ENCODE results near the gene MBP.

MBP gene

DNA sequence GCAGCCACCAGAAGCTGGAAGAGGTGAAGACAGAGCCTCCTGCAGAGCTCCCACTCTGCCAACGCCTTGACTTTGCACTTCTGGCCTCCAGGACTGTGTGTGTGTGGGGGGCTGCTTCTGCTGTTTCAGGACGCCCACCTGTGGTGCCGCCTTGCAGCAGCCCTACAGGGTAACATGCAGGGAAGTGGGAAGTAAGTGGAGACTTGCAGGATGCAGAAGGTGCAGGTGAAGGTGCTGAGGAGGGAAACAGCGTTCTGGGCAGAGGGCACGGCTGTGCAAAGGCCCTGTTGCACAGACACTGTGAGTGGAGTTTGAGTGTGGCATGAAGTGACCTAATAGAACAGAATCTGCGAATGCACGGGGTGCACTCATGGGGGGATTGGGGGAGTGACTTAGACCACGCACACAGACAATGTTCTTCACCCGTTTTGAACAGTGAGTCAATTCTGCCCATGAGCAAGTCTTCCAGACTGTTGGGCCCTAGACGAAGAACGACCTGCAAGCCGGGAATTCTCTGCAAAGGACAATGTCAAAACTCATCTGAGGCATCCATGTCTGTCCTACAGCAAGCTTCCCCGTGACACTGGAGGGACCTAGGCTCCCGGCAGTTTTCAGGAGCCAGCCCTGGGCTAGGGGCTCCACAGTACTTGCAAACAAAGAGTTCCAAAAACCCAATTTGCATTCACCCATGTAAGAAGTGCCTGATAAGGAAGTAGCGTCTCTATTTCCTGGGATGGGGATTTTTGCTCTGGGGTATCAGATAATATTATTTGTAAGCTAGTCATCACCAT, 19.0 kb downstream of the MBP start:
- no peak for DNase-seq

GRCh38 chr18:77112747-77113092, 19.9 kb downstream of the MBP start:
- DNase-seq = no peak

- no peak for DNase-seq
Observed at GRCh38 chr18:77111951-77112746, 20.4 kb downstream of the MBP start.

DNA sequence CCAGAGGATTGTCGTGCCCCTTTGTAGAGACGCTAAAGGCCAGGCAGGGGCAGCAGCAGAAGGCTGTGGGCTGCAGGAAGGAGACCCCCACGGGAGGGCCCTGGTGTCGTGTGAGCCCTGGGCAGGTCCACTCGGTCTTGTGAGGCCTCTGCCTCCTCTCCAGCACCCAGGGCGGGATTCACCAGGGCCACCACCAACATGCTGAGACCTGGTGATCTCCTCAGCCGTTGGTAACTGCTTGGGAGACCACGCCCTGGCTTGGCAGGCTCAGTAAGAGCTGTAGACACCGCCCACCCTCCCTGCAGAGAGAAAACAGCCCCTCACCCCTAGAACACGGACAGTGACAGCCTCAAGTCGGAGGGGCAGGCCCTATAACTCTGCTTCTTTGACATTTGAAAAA, 21.1 kb downstream of the MBP start:
- no peak for DNase-seq

DNA sequence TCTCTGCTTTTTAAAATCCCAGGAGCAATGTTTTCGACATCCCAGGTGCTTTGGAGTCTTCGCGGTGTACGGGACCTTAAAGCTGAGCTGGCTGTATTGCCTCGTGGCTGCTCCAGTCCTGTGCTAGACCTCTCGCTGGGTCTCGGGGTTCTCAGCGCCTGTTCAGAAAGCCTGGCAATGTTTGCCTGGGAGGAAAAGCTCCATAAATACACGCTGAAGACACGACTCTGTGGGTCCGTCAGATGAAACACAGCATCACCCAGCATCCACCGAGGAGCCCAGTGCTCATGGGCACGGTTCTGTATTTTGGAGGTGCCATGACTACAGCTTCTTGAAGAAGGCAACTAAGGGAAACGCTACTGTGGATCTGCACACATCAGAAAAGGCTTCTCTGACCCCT, 21.6 kb downstream of the MBP start:
- DNase-seq = no peak

DNA sequence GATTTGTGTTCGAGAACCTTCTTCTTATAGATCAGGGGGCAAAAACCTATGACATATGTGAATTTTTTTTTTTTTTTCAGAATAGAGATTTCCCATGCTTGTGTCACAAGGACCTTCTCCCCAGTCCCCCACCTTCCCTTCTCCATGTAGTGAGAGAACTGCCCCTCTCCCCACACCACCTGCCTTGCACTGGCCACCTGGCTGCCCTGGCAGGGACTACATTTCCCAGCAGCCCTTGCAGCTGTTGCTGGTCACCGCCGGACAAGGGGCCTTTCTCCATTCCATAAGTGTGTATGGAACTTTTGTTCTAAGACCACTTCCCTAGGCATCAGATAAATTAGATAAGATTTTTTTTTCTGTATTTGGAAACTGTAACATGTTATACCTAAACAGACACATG, 22.2 kb downstream of the MBP start:
- no peak for DNase-seq

DNA sequence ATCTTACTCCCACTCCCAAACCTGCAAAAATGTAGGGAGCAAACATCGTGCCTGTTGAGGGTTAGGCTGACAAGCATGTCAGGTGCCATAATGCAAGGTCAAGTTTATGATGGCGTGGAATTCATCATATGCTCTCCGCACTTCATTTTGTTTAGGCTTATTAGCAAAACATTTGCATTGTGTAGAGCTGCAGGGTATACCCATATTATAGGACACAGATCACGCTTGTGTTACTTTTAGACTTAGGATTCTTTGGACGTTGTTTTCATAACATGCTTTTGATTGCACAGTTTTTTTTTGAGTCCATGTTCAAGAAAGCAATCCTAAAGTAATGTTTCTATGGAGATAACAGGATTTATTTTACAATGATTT, 22.9 kb downstream of the MBP start:
- no peak for DNase-seq

DNA sequence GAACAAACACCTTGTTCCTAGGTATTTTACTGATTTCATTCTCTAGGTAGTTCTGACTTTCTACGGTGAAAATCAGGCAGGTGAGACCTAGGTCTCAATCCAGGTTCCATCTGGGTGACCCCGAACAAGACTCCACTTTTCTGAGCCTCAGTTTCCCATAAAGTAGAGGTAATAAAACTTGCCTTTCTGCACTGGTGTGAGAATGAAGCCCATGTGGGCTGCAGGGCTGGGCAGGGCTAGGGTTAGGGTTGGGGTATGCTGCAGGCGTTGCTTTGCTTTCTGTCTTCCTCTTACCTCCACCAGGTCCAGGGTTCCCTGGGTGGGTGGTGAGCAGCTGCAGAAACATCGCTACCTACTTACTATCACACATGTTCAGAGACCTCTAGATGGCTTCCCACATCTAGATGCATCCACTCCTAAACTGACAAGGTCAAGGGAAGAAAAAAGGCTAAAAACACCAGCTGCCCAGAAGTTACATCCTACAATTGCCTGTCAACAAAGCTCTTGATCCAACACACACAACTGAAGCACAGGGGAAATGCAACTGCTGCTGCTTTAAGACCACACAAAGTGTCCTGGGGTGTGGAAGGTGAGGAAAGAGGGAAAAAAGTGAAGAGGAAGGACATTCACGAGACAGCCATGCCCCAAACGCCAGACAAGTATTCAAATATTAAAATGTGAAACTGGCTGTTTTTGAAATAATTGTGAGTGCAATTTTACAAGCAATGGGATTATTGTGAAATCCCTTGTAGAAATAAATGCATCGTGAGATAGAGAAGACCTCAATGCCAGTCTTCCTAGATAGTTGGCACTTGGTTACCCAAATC, 23.5 kb downstream of the MBP start:
- DNase-seq = no peak

- DNase-seq = peak in 1 of 2 experiments; percentile 47
Observed at GRCh38 chr18:77108001-77108692, 24.4 kb downstream of the MBP start.

DNA sequence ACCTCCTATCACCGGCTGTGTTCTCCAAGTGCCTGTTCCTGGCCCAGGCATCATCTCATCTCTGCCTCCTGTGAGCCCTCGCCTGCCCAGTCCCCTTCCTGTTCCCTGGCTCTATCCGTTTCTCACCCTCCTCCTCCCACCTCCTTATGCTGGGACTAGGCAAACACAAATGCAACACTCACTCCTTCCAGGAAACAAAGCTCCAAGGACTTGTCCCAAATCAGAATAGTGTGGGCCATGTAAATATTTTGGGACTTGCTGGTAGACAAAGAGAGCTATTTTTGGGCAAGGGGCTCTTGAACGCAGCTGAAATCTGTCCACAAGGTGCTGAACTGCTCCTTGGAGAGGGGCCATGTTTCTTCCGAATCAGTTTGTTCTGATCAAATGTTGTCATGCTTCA, 25.3 kb downstream of the MBP start:
- DNase-seq = no peak

DNA sequence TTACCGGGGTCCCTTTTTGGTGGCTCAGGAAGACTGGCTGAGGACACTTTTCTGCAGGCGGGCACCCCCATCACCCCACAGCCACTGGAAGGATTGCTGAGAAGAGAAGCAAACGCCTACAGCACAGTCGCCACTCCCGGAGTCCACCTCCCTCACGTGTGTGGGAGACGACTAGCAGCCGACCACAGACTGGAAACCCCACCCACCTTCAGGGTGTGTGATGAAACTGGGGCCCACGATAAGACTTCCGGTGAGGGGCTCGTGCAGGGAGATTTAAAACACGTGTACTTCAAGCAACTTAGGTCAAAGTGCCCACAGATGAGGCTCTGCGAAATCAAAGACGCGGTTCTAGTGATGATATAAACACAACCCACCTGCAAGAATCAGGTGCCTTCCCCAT, 26.3 kb downstream of the MBP start:
- DNase-seq = no peak

- DNase-seq = no peak
Observed at GRCh38 chr18:77105680-77106079, 26.9 kb downstream of the MBP start.

GRCh38 chr18:77105028-77105427, 27.6 kb downstream of the MBP start:
- DNase-seq = no peak

DNA sequence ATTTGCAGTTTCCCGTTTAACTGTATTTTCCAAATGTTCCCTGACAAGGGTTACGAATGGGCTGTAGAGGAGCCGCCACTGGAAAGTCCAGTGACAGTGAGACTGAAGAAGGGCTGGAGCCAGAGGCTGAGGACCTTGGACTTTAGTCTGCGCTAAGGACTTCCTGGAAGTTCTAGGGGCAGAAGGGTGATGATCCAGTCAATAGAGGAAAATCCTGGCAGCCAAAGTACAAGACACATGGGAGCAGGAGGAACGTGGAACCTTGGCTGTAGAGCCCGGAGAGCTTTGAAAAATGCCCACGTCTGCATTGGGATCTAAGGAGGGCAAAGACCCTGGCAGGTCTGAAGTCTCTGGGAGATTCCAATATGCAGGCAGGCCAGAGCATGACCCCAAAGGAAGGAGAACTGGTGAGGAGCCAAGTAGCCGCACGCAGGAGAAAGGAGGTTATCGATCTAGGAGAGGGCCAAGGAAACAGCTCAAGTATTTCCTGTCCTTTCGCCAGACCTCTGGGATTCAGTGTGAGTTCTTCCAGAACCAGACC, 28.5 kb downstream of the MBP start:
- DNase-seq = no peak

DNA sequence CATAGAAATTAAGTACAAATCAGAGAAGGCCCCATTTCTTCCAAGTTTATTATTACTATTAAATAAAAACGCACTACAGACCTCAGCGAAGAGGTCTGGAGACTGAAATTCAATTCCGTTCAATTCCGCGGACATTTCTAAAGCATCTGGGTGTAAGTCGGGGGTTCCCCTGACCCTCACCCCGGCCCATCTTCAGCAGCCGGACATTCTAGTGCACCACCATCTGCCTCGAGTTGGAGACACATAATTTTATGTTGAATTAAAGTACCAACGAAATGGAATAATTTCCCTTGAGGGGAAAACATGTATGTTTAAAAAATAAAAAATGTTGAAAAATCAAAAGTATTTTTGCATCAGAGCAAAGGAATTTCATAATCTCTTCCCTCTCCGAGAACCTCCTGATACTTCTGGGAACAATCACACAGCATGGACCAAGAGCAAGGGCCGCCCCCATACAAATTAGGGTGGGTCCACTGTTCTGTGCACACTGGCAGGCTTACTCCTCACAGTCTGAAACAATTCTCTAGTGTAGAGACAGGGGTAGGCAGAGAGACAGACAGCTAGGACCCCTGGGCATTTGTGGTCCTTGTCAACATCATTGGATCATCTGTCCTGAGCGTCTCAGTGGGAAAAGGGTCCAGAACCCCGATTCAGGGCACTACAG, 29.3 kb downstream of the MBP start:
- DNase-seq = no peak

DNA sequence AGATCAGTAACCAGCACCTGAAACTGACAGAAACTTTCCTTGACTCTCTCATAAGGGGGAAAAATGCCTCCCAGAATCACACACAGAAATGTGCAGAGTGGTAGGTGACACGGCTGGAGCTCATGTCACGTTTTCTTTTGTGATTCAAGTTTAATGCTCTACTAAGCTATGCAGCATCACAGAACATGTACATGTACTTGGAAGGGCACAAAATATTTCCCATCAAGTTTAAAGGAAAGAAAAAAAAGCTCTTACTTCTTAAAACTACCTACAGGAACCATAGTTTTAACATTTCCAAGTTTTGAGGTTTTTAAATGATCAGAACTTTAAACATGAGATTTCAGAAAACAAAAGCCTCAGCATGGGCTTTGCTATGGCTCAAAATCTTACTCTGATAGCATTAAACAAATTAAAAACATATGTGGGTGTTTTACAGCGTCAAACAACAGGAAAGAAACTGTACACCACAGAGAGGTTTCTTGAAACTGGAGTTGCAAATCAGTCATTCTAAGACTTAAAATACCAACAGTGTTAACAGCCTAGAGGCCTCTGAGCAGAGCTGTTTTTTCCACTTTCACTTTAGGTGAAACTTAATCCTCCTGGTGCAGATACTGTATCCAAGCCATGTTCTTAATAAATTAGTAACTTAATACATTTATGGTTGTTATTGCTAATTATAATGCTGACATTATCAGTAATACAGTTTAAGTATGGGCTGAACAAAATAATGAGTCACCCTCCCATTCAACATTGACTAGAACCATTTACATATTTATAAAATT, 30.1 kb downstream of the MBP start:
- no peak for DNase-seq

GRCh38 chr18:77101410-77102258, 30.9 kb downstream of the MBP start:
- peak in 1 of 2 experiments; percentile 12 for DNase-seq

- DNase-seq = no peak
Observed at GRCh38 chr18:77100751-77101355, 31.7 kb downstream of the MBP start.

DNA sequence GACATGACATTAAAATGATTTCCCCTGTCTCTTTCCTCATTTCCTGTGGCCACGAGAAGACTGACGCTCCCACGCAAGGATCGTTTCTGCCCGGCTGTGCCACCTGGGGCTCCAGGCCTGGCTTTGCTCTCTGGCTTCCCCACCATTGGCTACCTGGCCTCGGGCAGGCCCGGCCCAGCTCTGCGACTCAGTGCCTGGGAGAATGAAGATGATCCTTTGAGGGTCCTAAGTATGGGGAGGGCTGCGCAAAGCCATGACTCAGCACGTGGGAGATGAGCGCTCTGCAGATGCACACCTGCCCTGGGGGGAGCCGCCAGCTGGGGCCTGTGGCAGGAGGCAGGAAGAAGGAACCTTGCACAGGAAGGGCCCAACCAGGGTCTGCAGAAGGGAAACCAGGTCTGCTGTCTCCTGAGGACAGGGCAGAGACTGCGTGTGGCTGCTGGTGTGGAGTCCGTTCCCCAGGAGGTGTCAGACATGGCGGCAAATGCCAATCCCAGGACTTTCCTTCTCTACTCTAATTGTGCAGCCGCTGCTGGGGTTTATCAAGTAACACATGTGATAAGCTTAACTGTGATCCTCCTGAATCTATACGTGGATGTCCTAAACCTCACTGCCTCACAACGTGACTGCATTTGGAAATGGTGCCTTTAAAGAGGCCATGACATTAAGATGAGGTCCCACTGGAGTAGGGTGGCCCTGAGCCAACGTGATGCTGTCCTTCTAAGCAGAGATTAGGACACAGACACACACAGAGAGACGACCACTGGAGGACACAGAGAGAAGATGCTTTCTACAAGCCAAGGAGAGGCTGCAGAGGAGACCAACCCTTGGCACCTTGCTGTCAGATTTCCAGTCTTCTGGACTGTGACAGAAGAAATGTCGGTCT, 32.9 kb downstream of the MBP start:
- no peak for DNase-seq
